IPS-15b (cell line): Measurements from ENCODE around the gene LGR5.
"Not testable (repeated sequence)": the region's sequence is repeated elsewhere in the genome, so short reads cannot be mapped to it uniquely, and the experiment has no call there.

Source experiments
- H3K27me3 ChIP-seq: one replicate; pipeline ENCODE4 v1.6.1; 2013; ENCODE audit warnings: low read length; ENCODE audit not compliant: control insufficient read depth, insufficient read depth
- H3K36me3 ChIP-seq: one replicate; pipeline ENCODE4 v1.6.1; 2013; ENCODE audit warnings: low read length; ENCODE audit not compliant: control insufficient read depth, insufficient read depth
- H3K4me1 ChIP-seq: one replicate; pipeline ENCODE4 v1.6.1; 2013; ENCODE audit warnings: mild to moderate bottlenecking, low read length; ENCODE audit not compliant: control insufficient read depth, insufficient read depth
- H3K4me3 ChIP-seq: one replicate; pipeline ENCODE4 v1.5.1; 2013; ENCODE audit warnings: low read depth, low read length
- H3K9ac ChIP-seq: one replicate; pipeline ENCODE4 v1.6.1; 2013; ENCODE audit warnings: low read depth, mild to moderate bottlenecking, low read length
- H3K9me3 ChIP-seq: one replicate; pipeline ENCODE4 v1.6.1; 2013; ENCODE audit warnings: mild to moderate bottlenecking, low read length; ENCODE audit not compliant: control insufficient read depth, insufficient read depth

LGR5 gene

GRCh38 chr12:71490844-71491243 lies 51.2 kb downstream of the LGR5 start:
- H3K4me1 ChIP-seq, H3K9me3 ChIP-seq: not testable (repeated sequence)

GRCh38 chr12:71492604-71493003 lies 53.0 kb downstream of the LGR5 start:
- H3K4me1 ChIP-seq: no peaks in the 10 kb centered on the region
- no peaks in the 10 kb centered on the region for H3K9me3 ChIP-seq
- H3K27me3 ChIP-seq: no peaks in the 10 kb centered on the region
- no peak overlapping the region for H3K9ac ChIP-seq
- no peaks in the 10 kb centered on the region for H3K36me3 ChIP-seq
- H3K4me3 ChIP-seq: no peak overlapping the region

More at GRCh38 chr12:71490844-71491243, 51.2 kb downstream of the LGR5 start:
- not testable (repeated sequence) for H3K27me3 ChIP-seq, H3K36me3 ChIP-seq, H3K4me3 ChIP-seq, H3K9ac ChIP-seq

- Histone ChIP-seq H3K27me3 (no peaks in the 10 kb centered on the region), H3K36me3 (no peaks in the 10 kb centered on the region), H3K9ac (no peak overlapping the region), H3K9me3 (no peaks in the 10 kb centered on the region), H3K4me1 (no peaks in the 10 kb centered on the region), H3K4me3 (no peak overlapping the region)
These were observed 60.2 kb downstream of the LGR5 start for GRCh38 chr12:71499834-71500233.

GRCh38 chr12:71503579-71504391 lies 64.2 kb downstream of the LGR5 start:
- no peak overlapping the region for H3K9ac ChIP-seq
- H3K4me1 ChIP-seq: no peaks in the 10 kb centered on the region
- no peaks in the 10 kb centered on the region for H3K9me3 ChIP-seq
- H3K27me3 ChIP-seq: no peaks in the 10 kb centered on the region
- no peaks in the 10 kb centered on the region for H3K36me3 ChIP-seq
- no peak overlapping the region for H3K4me3 ChIP-seq

GRCh38 chr12:71504476-71504875 lies 64.9 kb downstream of the LGR5 start:
- no peak overlapping the region for H3K9ac ChIP-seq
- H3K36me3 ChIP-seq: no peaks in the 10 kb centered on the region
- H3K27me3 ChIP-seq: no peaks in the 10 kb centered on the region
- H3K9me3 ChIP-seq: no peaks in the 10 kb centered on the region
- no peak overlapping the region for H3K4me3 ChIP-seq
- H3K4me1 ChIP-seq: no peaks in the 10 kb centered on the region

- Histone ChIP-seq H3K9me3 (no peaks in the 10 kb centered on the region), H3K9ac (no peak overlapping the region), H3K4me1 (no peaks in the 10 kb centered on the region), H3K27me3 (no peaks in the 10 kb centered on the region), H3K36me3 (no peaks in the 10 kb centered on the region), H3K4me3 (no peak overlapping the region)
These were observed 70.1 kb downstream of the LGR5 start for GRCh38 chr12:71509705-71510104.

- Histone ChIP-seq H3K4me3 (no peak overlapping the region), H3K9ac (no peak overlapping the region), H3K9me3 (no peaks in the 10 kb centered on the region), H3K4me1 (no peaks in the 10 kb centered on the region), H3K27me3 (no peaks in the 10 kb centered on the region), H3K36me3 (no peaks in the 10 kb centered on the region)
These were observed 77.7 kb downstream of the LGR5 start for GRCh38 chr12:71517145-71517846.

GRCh38 chr12:71521125-71521524 lies 81.5 kb downstream of the LGR5 start:
- H3K9ac ChIP-seq: no peak overlapping the region
- no peaks in the 10 kb centered on the region for H3K27me3 ChIP-seq
- no peaks in the 10 kb centered on the region for H3K36me3 ChIP-seq
- no peaks in the 10 kb centered on the region for H3K4me1 ChIP-seq
- H3K4me3 ChIP-seq: no peak overlapping the region
- no peaks in the 10 kb centered on the region for H3K9me3 ChIP-seq

- H3K9ac ChIP-seq: no peak overlapping the region
- no peak overlapping the region for H3K4me3 ChIP-seq
- H3K36me3 ChIP-seq: no peaks in the 10 kb centered on the region
- H3K27me3 ChIP-seq: no peaks in the 10 kb centered on the region
- H3K4me1 ChIP-seq: no peaks in the 10 kb centered on the region
- H3K9me3 ChIP-seq: no peaks in the 10 kb centered on the region
These were observed 85.0 kb downstream of the LGR5 start for GRCh38 chr12:71524626-71525025.

GRCh38 chr12:71533703-71534102 lies 94.1 kb downstream of the LGR5 start:
- H3K36me3 ChIP-seq: no peaks in the 10 kb centered on the region
- no peak overlapping the region for H3K4me3 ChIP-seq
- H3K4me1 ChIP-seq: no peaks in the 10 kb centered on the region
- no peak overlapping the region for H3K9ac ChIP-seq
- no peaks in the 10 kb centered on the region for H3K9me3 ChIP-seq
- no peaks in the 10 kb centered on the region for H3K27me3 ChIP-seq

- Histone ChIP-seq H3K9me3 (no peaks in the 10 kb centered on the region), H3K4me1 (no peaks in the 10 kb centered on the region), H3K9ac (no peak overlapping the region)
These were observed 96.8 kb downstream of the LGR5 start for GRCh38 chr12:71536279-71536938.

More at GRCh38 chr12:71536279-71536938, 96.8 kb downstream of the LGR5 start:
- no peaks in the 10 kb centered on the region for H3K27me3 ChIP-seq
- H3K36me3 ChIP-seq: no peaks in the 10 kb centered on the region
- no peak overlapping the region for H3K4me3 ChIP-seq
